Astrocyte (in vitro differentiated cells and primary cell): ENCODE measurements around the gene JPH3.

Source experiments
- CTCF ChIP-seq: IDR thresholded peaks from 2 replicates; pipeline ENCODE4 v1.5.1; 2011; ENCODE audit warnings: low read depth, mild to moderate bottlenecking, inconsistent platforms, low read length, moderate library complexity; ENCODE audit not compliant: insufficient read depth
- EZH2 ChIP-seq: IDR thresholded peaks from 2 replicates; pipeline ENCODE4 v1.6.1; 2012; ENCODE audit warnings: mild to moderate bottlenecking, low read length, inconsistent platforms; ENCODE audit not compliant: insufficient read depth

- TF ChIP-seq CTCF (no peak), EZH2 (no peak)
Measured at GRCh38 chr16:87700406-87701077, 98.2 kb downstream of the JPH3 start.
